GM12875 (cell line): ENCODE results near the gene TMEM234.

Experiments
- H3K4me3 ChIP-seq: one replicate; pipeline ENCODE4 v1.5.1; 2011; ENCODE audit warnings: low read depth, low read length, control low read depth
- CTCF ChIP-seq: IDR thresholded peaks from 2 replicates; pipeline ENCODE4 v1.5.1; 2011; ENCODE audit warnings: low read depth, mild to moderate bottlenecking, control low read depth, inconsistent platforms, low read length, moderate library complexity, borderline replicate concordance; ENCODE audit not compliant: insufficient read depth

Gene TMEM234

GRCh38 chr1:32221581-32221979, 573 bp downstream of the TMEM234 start:
- H3K4me3 ChIP-seq = peak overlapping the region; percentile 93
- no peak for TF ChIP-seq CTCF

GRCh38 chr1:32220746-32221580, 1.2 kb downstream of the TMEM234 start:
- TF ChIP-seq CTCF = no peak
- peak overlapping the region; percentile 93 for H3K4me3 ChIP-seq

- H3K4me3 ChIP-seq = no peak overlapping the region
- TF ChIP-seq CTCF = no peak
Measured at GRCh38 chr1:32219022-32219421, 3.1 kb downstream of the TMEM234 start.

GRCh38 chr1:32216566-32216965, 5.6 kb downstream of the TMEM234 start:
- TF ChIP-seq CTCF = no peak
- H3K4me3 ChIP-seq = no peak overlapping the region

- no peak overlapping the region for H3K4me3 ChIP-seq
- TF ChIP-seq CTCF = peak; percentile 86
Measured at GRCh38 chr1:32215629-32216480, 6.3 kb downstream of the TMEM234 start.

GRCh38 chr1:32208891-32209328, 13.2 kb downstream of the TMEM234 start, which contains the start of gene DCDC2B:
Gene DCDC2B (plus strand): TSS chr1:32209089. CDS start chr1:32209094, 5 bp downstream.
- no peak within 1 kb of the TSS for H3K4me3 ChIP-seq

More at GRCh38 chr1:32208891-32209328, 13.2 kb downstream of the TMEM234 start, which contains the start of gene DCDC2B:
- TF ChIP-seq CTCF = no peak
